Measurements from ENCODE around the gene TTR. TPM values are rescaled to one million over a fixed set of nuclear protein-coding genes. Genes with fewer than 3 reads are reported as not detected.
A peak's percentile ranks its signal among the peaks of the same experiment; 100 is the strongest.

Gene TTR
- total and polyA plus RNA-seq, 9 of the 15 experiments (the other 6 are each of a cell fraction or from before 2014, with no cell fraction given) = 0.17 to 0.53 TPM; not detected in 7

DNA sequence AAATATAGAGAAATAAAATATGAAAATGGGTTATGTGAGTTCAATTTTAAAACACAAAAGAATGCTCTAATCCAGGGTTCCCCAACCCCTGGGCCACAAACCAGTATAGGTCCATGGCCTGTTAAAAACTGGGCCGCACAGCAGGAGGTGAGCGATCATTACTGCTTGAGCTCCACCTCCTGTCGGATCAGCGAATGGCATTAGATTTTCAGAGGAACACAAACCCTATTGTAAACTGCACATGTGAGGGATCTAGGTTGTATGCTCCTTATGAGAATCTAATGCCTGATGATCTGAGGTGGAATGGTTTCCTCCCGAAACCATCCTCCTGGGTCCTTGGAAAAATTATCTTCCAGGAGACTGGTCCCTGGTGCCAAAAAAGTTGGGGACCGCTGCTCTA, 34.7 kb downstream of the TTR start:
- in situ Hi-C loops (cut with MboI) (no loop called here), intact Hi-C loops (cut with micrococcal nuclease) (loop anchor here (1.0 to 5.0 kb wide), 2 partner anchors 70 to 204 kb away; no protein-coding TSS in a partner anchor)
- Histone ChIP-seq H3K9me1 (ENCODE audit: control insufficient read depth, insufficient read depth, low read length) (no peaks in the 10 kb centered on the region), H2AFZ (ENCODE audit: low read depth, low read length) (no peak overlapping the region), H3K9ac (ENCODE audit: insufficient read depth in 1 of 2, low read depth in 2 of 2, low read length in 2 of 2) (no peak overlapping the region), H3K27me3 (ENCODE audit: control insufficient read depth in 2 of 2, insufficient read depth in 2 of 2, low read length in 2 of 2) (no peaks in the 10 kb centered on the region), H4K20me1 (replicated peaks; ENCODE audit: control insufficient read depth, insufficient read depth, low read length) (no peaks in the 10 kb centered on the region), H3K4me3 (no peak overlapping the region), H3K9me3 (replicated peaks; ENCODE audit: control insufficient read depth, insufficient read depth, low read depth, low read length) (no peaks in the 10 kb centered on the region), H3K4me1 (replicated peaks in 1 of 2; ENCODE audit: control insufficient read depth in 2 of 2, insufficient read depth in 2 of 2, low read length in 2 of 2) (no peaks in the 10 kb centered on the region; a peak in 1 of 5 replicates), H3K4me2 (ENCODE audit: insufficient read depth, low read length) (no peak overlapping the region), H3K79me2 (ENCODE audit: control insufficient read depth, insufficient read depth, low read length) (no peaks in the 10 kb centered on the region), H3K27ac (ENCODE audit: extremely low read depth, low read depth, low read length) (no peak overlapping the region), H3K36me3 (ENCODE audit: control insufficient read depth, insufficient read depth, low read length) (no peaks in the 10 kb centered on the region)
- FAIRE-seq (peak; percentile 77), ATAC-seq (peak; percentile 88), DNase-seq (ENCODE audit: extremely low read depth in 1 of 4, low spot score in 3 of 4) (peak in 1 of 4 experiments; percentile 52)
- ChIA-PET CTCF (ENCODE audit: low intra/inter-chr PET ratio) (interaction anchor here (0.9 kb wide), 1 partner anchor 658 kb away, joined by 3 read pairs; no protein-coding TSS in a partner anchor), POLR2A (interaction anchor here (0.6 to 0.7 kb wide), 4 partner anchors 42 to 252 kb away, joined by 3 read pairs; no protein-coding TSS in a partner anchor)
- 2% methylated on average over 6 of the region's 6 CpGs for WGBS (ENCODE audit: insufficient coverage, low coverage, missing lambda C conversion rate)
- BruUV-seq (replicated peaks) = no TSS peak
- 0 out of 2 replicates have a peak, but pooled peaks have one; percentile 32 for TF ChIP-seq SMC3 (conservative IDR thresholded peaks at IDR 0.05; ENCODE audit: insufficient read depth, low read depth, low read length)
- TF ChIP-seq REST (IDR thresholded peaks at IDR 0.05; ENCODE audit: borderline replicate concordance) = peak; percentile 47; the same call in 1 of the 2 replicates
- no peak for TF ChIP-seq REST (CRISPR knock-in tag; IDR thresholded peaks at IDR 0.05; ENCODE audit: low read depth)
- TF ChIP-seq PRDM10 (IDR thresholded peaks at IDR 0.05; ENCODE audit: partially characterized antibody) = no peak
- TF ChIP-seq ZNF408 (CRISPR knock-in tag; IDR thresholded peaks at IDR 0.05; ENCODE audit: low read depth) = no peak
- 0 out of 4 replicates have a peak, but pooled peaks of 1 of the 2 experiments have one; percentile 14 for TF ChIP-seq SRF (CRISPR knock-in tag; IDR thresholded peaks at IDR 0.05)
- no peak for TF ChIP-seq SMAD4 (CRISPR knock-in tag; conservative IDR thresholded peaks at IDR 0.05)
- TF ChIP-seq RAD21 (CRISPR knock-in tag; conservative IDR thresholded peaks at IDR 0.05 in 1 of 2, IDR thresholded peaks at IDR 0.05 in 1 of 2) = peak; percentile 31 to 75; a peak in 2 of 4 replicates
